MM.1S (cell line): ENCODE results near the gene DENND5B.

Experiments used
- DNase-seq: peaks from one replicate; pipeline ENCODE4 v3.0.0-alpha.2; 2015
- H2AFZ ChIP-seq: fragments of 300-600 bp; sonication (generic); 2 replicates; pipeline ENCODE4 v1.6.0; 2016; ENCODE audit warnings: antibody characterized with exemption, low read length
- H3F3A ChIP-seq: fragments of 300-600 bp; sonication (generic); 2 replicates; pipeline ENCODE4 v1.6.1; 2016; ENCODE audit warnings: mild to moderate bottlenecking, antibody characterized with exemption, low read length, moderate library complexity, mixed read lengths; ENCODE audit not compliant: insufficient read depth
- H3K27ac ChIP-seq: fragments of 300-600 bp; sonication (generic); 2 replicates; pipeline ENCODE4 v1.5.1; 2016; ENCODE audit warnings: mild to moderate bottlenecking, low read length
- H3K27me3 ChIP-seq: fragments of 300-600 bp; sonication (generic); replicated peaks from 2 replicates; pipeline ENCODE4 v1.6.0; 2016; ENCODE audit warnings: low read length; ENCODE audit not compliant: insufficient read depth
- H3K36me3 ChIP-seq: fragments of 300-600 bp; sonication (generic); replicated peaks from 2 replicates; pipeline ENCODE4 v1.6.1; 2016; ENCODE audit warnings: mild to moderate bottlenecking, low read length, mixed read lengths; ENCODE audit not compliant: insufficient read depth
- H3K4me1 ChIP-seq: fragments of 300-600 bp; sonication (generic); 2 replicates; pipeline ENCODE4 v1.6.1; 2016; ENCODE audit warnings: low read length, mixed read lengths
- H3K4me2 ChIP-seq: fragments of 300-600 bp; sonication (generic); 2 replicates; pipeline ENCODE4 v1.6.0; 2016; ENCODE audit warnings: low read depth, low read length
- H3K4me3 ChIP-seq: fragments of 300-600 bp; sonication (generic); 2 replicates; pipeline ENCODE4 v1.5.1; 2016; ENCODE audit warnings: low read length, mixed read lengths
- H3K79me2 ChIP-seq: fragments of 300-600 bp; sonication (generic); 2 replicates; pipeline ENCODE4 v1.6.1; 2016; ENCODE audit warnings: mixed run types, low read length, mixed read lengths
- H3K9ac ChIP-seq: fragments of 300-600 bp; sonication (generic); 2 replicates; pipeline ENCODE4 v1.6.1; 2016; ENCODE audit warnings: low read length, mixed read lengths
- H3K9me2 ChIP-seq: fragments of 300-600 bp; sonication (generic); replicated peaks from 2 replicates; pipeline ENCODE4 v1.6.1; 2016; ENCODE audit warnings: mild to moderate bottlenecking, low read length, mixed read lengths; ENCODE audit not compliant: insufficient read depth
- H3K9me3 ChIP-seq: fragments of 300-600 bp; sonication (generic); replicated peaks from 2 replicates; pipeline ENCODE4 v1.6.1; 2016; ENCODE audit warnings: mild to moderate bottlenecking, low read length, mixed read lengths; ENCODE audit not compliant: insufficient read depth
- H4K20me1 ChIP-seq: fragments of 300-600 bp; sonication (generic); 2 replicates; pipeline ENCODE4 v1.6.1; 2016; ENCODE audit warnings: mild to moderate bottlenecking, low read length, moderate library complexity, mixed read lengths; ENCODE audit not compliant: insufficient read depth
- CTCF ChIP-seq: fragments of 300-600 bp; sonication (generic); IDR thresholded peaks from 2 replicates; pipeline ENCODE4 v1.5.1; 2016; ENCODE audit warnings: antibody characterized with exemption, low read length, mixed read lengths
- EZH2 ChIP-seq: fragments of 300-600 bp; sonication (generic); optimal IDR thresholded peaks from 2 replicates; pipeline ENCODE3; 2017; ENCODE audit warnings: low read depth, mild to moderate bottlenecking, antibody characterized with exemption, low read length, mixed read lengths
- EZH2phosphoT487 ChIP-seq: fragments of 300-600 bp; sonication (generic); IDR thresholded peaks from 2 replicates; pipeline ENCODE4 v1.6.1; 2018; ENCODE audit warnings: antibody characterized with exemption, low read length

The DENND5B gene

GRCh38 chr12:31533470-31533869, 57.5 kb downstream of the DENND5B start:
- H4K20me1 ChIP-seq: no peaks in the 10 kb centered on the region
- H3K27ac ChIP-seq: no peak overlapping the region
- no peak overlapping the region for H3K4me2 ChIP-seq

GRCh38 chr12:31531893-31532292, 59.0 kb downstream of the DENND5B start:
- H3K4me2 ChIP-seq: no peak overlapping the region
- no peaks in the 10 kb centered on the region for H3K9me2 ChIP-seq
- no peak for DNase-seq
- H4K20me1 ChIP-seq: no peaks in the 10 kb centered on the region
- H3K9me3 ChIP-seq: no peaks in the 10 kb centered on the region
- no peaks in the 10 kb centered on the region for H3F3A ChIP-seq
- H3K4me1 ChIP-seq: no peaks in the 10 kb centered on the region
- no peak overlapping the region for H3K27ac ChIP-seq
- no peak overlapping the region for H3K4me3 ChIP-seq
- peaks cover 56% of the 10 kb centered on the region for H3K79me2 ChIP-seq
- no peak for TF ChIP-seq CTCF
- no peak for TF ChIP-seq EZH2phosphoT487
- no peak for TF ChIP-seq EZH2
- no peak overlapping the region for H2AFZ ChIP-seq
- no peak overlapping the region for H3K9ac ChIP-seq
- no peaks in the 10 kb centered on the region for H3K27me3 ChIP-seq
- no peaks in the 10 kb centered on the region for H3K36me3 ChIP-seq

More at GRCh38 chr12:31533470-31533869, 57.5 kb downstream of the DENND5B start:
- Histone ChIP-seq H3F3A (no peaks in the 10 kb centered on the region), H3K9ac (no peak overlapping the region), H3K9me3 (no peaks in the 10 kb centered on the region), H3K4me1 (no peaks in the 10 kb centered on the region), H3K79me2 (peaks cover 61% of the 10 kb centered on the region), H3K9me2 (no peaks in the 10 kb centered on the region), H3K27me3 (no peaks in the 10 kb centered on the region), H3K36me3 (no peaks in the 10 kb centered on the region), H2AFZ (no peak overlapping the region), H3K4me3 (no peak overlapping the region)
- no peak for DNase-seq
- TF ChIP-seq EZH2: no peak
- TF ChIP-seq CTCF: no peak
- no peak for TF ChIP-seq EZH2phosphoT487

- no peak for DNase-seq
- Histone ChIP-seq H3K27me3 (no peaks in the 10 kb centered on the region), H3F3A (no peaks in the 10 kb centered on the region), H3K9me2 (no peaks in the 10 kb centered on the region), H3K36me3 (no peaks in the 10 kb centered on the region), H4K20me1 (no peaks in the 10 kb centered on the region), H3K79me2 (peaks cover 63% of the 10 kb centered on the region), H2AFZ (no peak overlapping the region), H3K4me1 (peaks cover 19% of the 10 kb centered on the region), H3K4me2 (no peak overlapping the region), H3K4me3 (no peak overlapping the region), H3K27ac (no peak overlapping the region), H3K9me3 (no peaks in the 10 kb centered on the region), H3K9ac (no peak overlapping the region)
- TF ChIP-seq EZH2: no peak
- TF ChIP-seq CTCF: no peak
- no peak for TF ChIP-seq EZH2phosphoT487
These were observed 62.8 kb downstream of the DENND5B start for GRCh38 chr12:31528095-31528494.
